GM12878 (cell line): ENCODE results near the gene PADI2. TPM values are rescaled to one million over a fixed set of nuclear protein-coding genes. Genes with fewer than 3 reads are reported as not detected.

ENCODE experiments used
- ATAC-seq: fragments of 200-7000 bp; cut with Tn5 transposase; 3 replicates; pipeline ENCODE4 v1.9.1; 2020; ENCODE audit warnings: mild to moderate bottlenecking, moderate library complexity
- BruUV-seq: library from RNA; stranded (reverse); fragments of 400-500 nt; replicated peaks from 2 replicates; lab custom pipeline; 2021; lab: Mats Ljungman, UMichigan
- CTCF ChIA-PET: fragments of 300-600 bp; sonication (Branson Sonifier 250); formaldehyde crosslinking; extraction: SDS; loops from one replicate; lab custom pipeline; 2021; ENCODE audit warnings: inconsistent platforms; lab: Yijun Ruan, JAX
- POLR2A ChIA-PET: fragments of 350-600 bp; formaldehyde crosslinking; extraction: SDS; loops from one replicate; lab custom pipeline; 2021; ENCODE audit warnings: inconsistent platforms; lab: Charles Lee
- RAD21 ChIA-PET: fragments of 300-600 bp; sonication (Branson Sonifier 250); formaldehyde crosslinking; loops from one replicate; lab custom pipeline; 2023; ENCODE audit warnings: antibody characterized with exemption; ENCODE audit not compliant: unreplicated experiment; lab: Charles Lee
- SMC1A ChIA-PET: fragments of 300-600 bp; sonication (Branson Sonifier 250); formaldehyde crosslinking; loops from one replicate; lab custom pipeline; 2023; ENCODE audit not compliant: unreplicated experiment, uncharacterized antibody; lab: Charles Lee
- DNase-seq: peaks from one replicate; pipeline ENCODE4 v3.0.0-alpha.2; 2011; ENCODE audit warnings: low read depth, low spot score
- FAIRE-seq: peaks from 3 replicates; lab custom pipeline; 2011; peaks lifted over from hg19 to GRCh38; lab: Jason Lieb, UNC
- H2AFZ ChIP-seq: 2 replicates; pipeline ENCODE4 v1.6.0; 2011; ENCODE audit warnings: low read depth, low read length, control low read depth; ENCODE audit not compliant: control insufficient read depth
- H3K27ac ChIP-seq: 2 replicates; pipeline ENCODE4 v1.5.1; 2011; ENCODE audit warnings: control low read depth; ENCODE audit not compliant: control insufficient read depth, insufficient read depth
- H3K27me3 ChIP-seq, 2 experiments: replicated peaks in 1 of 2; 2 replicates each; pipeline versions ENCODE4 v1.6.0 to v1.6.1; 2011; ENCODE audit warnings: low read length in 1 of 2; ENCODE audit not compliant: control insufficient read depth in 2 of 2, insufficient read depth in 2 of 2
- H3K36me3 ChIP-seq, 2 experiments: 2 replicates each; pipeline ENCODE4 v1.5.1; 2011; ENCODE audit warnings: low read length in 1 of 2; ENCODE audit not compliant: control insufficient read depth in 2 of 2, insufficient read depth in 2 of 2
- H3K4me1 ChIP-seq: 2 replicates; pipeline ENCODE4 v1.6.1; 2011; ENCODE audit warnings: mild to moderate bottlenecking, low read length, moderate library complexity, mixed read lengths; ENCODE audit not compliant: control insufficient read depth, insufficient read depth
- H3K4me2 ChIP-seq: 2 replicates; pipeline ENCODE4 v1.6.0; 2011; ENCODE audit warnings: control low read depth; ENCODE audit not compliant: control insufficient read depth, insufficient read depth
- H3K4me3 ChIP-seq: fragments of 200-600 bp; sonication (generic); 2 replicates; pipeline ENCODE4 v1.5.1; 2016
- H3K79me2 ChIP-seq: 2 replicates; pipeline ENCODE4 v1.6.0; 2011; ENCODE audit warnings: low read length; ENCODE audit not compliant: control insufficient read depth, insufficient read depth
- H3K9ac ChIP-seq: 2 replicates; pipeline ENCODE4 v1.8.0; 2011; ENCODE audit warnings: low read length, control low read depth, mixed read lengths; ENCODE audit not compliant: control insufficient read depth, insufficient read depth
- H3K9me3 ChIP-seq: replicated peaks from 3 replicates; pipeline ENCODE4 v1.5.1; 2011; ENCODE audit warnings: mild to moderate bottlenecking, low read length; ENCODE audit not compliant: control insufficient read depth, insufficient read depth
- H4K20me1 ChIP-seq: 2 replicates; pipeline ENCODE4 v1.6.0; 2011; ENCODE audit not compliant: control insufficient read depth, insufficient read depth
- EP300 ChIP-seq, 2 experiments: fragments of 150-350 bp in 1 of 2; IDR thresholded peaks; 2 replicates each; pipeline ENCODE4 v1.6.1; 2011 to 2012; ENCODE audit warnings: low read depth in 2 of 2, low read length in 2 of 2, borderline replicate concordance in 1 of 2, improper control_type of control experiment in 1 of 2, inconsistent platforms in 1 of 2; ENCODE audit not compliant: control insufficient read depth in 1 of 2
- LARP7 ChIP-seq: fragments of 450-650 bp; IDR thresholded peaks from 2 replicates; pipeline ENCODE4 v1.6.1; 2017; ENCODE audit warnings: mild to moderate bottlenecking
- MXI1 ChIP-seq: fragments of 150-350 bp; IDR thresholded peaks from 2 replicates; pipeline ENCODE4 v1.6.1; 2011; ENCODE audit warnings: low read depth, mild to moderate bottlenecking, inconsistent platforms, low read length, improper control_type of control experiment
- whole genome bisulfite sequencing: methylation state at CpG from one replicate; pipeline ENCODE4 v1.1.6; 2016; ENCODE audit warnings: low lambda C conversion rate; ENCODE audit not compliant: insufficient replicate concordance, insufficient coverage; ENCODE audit errors: missing lambda C conversion rate; 5-methylcytosine and 5-hydroxymethylcytosine counted together
- in situ Hi-C: fragments of 300-500 bp; cut with MboI; formaldehyde crosslinking; loops from 9 replicates; pipeline ENCODE4 v1.14.3; 2018; ENCODE audit warnings: mixed read lengths
- intact Hi-C: fragments of 100-400 bp; cut with micrococcal nuclease; formaldehyde crosslinking; loops from one replicate; pipeline ENCODE4 v1.14.2; 2022; ENCODE audit not compliant: unreplicated experiment
- polyA plus RNA-seq, 11 experiments: library from polyadenylated mRNA; depleted of rRNA in 4 of 11; unstranded in 6 of 11; stranded (reverse) in 5 of 11; fragments of >200 nt; fragmentation: Nextera tagmentation in 4 of 11; fragmentation: Illumina TruSeq in 1 of 11; extraction: Ambion mirVana in 4 of 11; extraction: Trizol in 1 of 11; gene quantifications; 1 replicate in 1 of 11; 2 replicates in 10 of 11; pipeline versions ENCODE4 v1.2.1 to v1.2.3, GENCODE V29; 2011 to 2016; ENCODE audit warnings: inconsistent platforms in 2 of 11, missing spikeins in 2 of 11, low read depth in 1 of 11
- total RNA-seq, 4 experiments: library from RNA; depleted of rRNA in 3 of 4; stranded (reverse); fragments of >200 nt in 3 of 4; fragmentation: Illumina TruSeq in 1 of 4; extraction: Trizol in 1 of 4; gene quantifications; 2 replicates each; pipeline versions ENCODE4 v1.2.1 to v1.2.3, GENCODE V29; 2013 to 2021
- TF ChIP-seq, protein P1 (sequence below): fragments of 450-650 bp; IDR thresholded peaks from 2 replicates; pipeline ENCODE4 v1.6.1; 2016; ENCODE audit warnings: mild to moderate bottlenecking, moderate library complexity, borderline replicate concordance
- TF ChIP-seq, protein P2 (sequence below): fragments of 450-650 bp; IDR thresholded peaks from 2 replicates; pipeline ENCODE4 v1.6.1; 2017; ENCODE audit warnings: antibody characterized with exemption, mild to moderate bottlenecking, moderate library complexity

The PADI2 gene
- total and polyA plus RNA-seq, 10 of the 15 experiments (the other 5 are each of a cell fraction or from before 2014, with no cell fraction given) = 0.05 to 3.0 (median 0.10) TPM; not detected in 1

DNA sequence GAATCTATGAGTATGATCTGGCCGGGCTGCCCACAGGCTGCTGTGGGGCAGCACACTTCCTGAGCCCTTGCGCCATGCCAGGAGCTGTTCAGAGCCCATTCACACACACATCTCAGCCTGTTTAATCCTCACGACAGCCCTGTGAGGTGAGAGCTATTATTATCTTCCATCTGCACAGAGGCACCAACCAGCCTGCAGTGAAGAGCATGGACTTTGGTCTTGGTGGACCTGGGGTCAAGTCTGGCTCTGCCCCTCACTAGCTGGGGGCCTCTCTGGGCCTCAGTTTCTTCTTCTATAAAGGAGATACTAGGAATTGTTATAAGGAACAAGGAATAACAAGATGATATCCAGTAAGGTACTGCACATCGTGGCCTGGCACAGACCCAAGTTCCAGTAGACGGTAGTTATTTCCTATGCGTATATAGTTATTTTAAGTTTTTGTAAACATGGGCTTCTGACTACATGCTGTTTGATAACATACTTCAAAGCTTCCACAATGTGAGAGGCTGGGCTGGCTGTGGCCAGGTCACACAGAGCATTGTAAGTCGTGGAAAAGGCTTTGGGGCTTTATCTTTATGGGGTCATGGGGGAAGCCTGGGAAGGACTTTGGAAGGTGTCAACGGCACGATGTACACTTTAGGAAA lies 3.4 kb upstream of the PADI2 start (continued):
- TF ChIP-seq, protein P1, sequence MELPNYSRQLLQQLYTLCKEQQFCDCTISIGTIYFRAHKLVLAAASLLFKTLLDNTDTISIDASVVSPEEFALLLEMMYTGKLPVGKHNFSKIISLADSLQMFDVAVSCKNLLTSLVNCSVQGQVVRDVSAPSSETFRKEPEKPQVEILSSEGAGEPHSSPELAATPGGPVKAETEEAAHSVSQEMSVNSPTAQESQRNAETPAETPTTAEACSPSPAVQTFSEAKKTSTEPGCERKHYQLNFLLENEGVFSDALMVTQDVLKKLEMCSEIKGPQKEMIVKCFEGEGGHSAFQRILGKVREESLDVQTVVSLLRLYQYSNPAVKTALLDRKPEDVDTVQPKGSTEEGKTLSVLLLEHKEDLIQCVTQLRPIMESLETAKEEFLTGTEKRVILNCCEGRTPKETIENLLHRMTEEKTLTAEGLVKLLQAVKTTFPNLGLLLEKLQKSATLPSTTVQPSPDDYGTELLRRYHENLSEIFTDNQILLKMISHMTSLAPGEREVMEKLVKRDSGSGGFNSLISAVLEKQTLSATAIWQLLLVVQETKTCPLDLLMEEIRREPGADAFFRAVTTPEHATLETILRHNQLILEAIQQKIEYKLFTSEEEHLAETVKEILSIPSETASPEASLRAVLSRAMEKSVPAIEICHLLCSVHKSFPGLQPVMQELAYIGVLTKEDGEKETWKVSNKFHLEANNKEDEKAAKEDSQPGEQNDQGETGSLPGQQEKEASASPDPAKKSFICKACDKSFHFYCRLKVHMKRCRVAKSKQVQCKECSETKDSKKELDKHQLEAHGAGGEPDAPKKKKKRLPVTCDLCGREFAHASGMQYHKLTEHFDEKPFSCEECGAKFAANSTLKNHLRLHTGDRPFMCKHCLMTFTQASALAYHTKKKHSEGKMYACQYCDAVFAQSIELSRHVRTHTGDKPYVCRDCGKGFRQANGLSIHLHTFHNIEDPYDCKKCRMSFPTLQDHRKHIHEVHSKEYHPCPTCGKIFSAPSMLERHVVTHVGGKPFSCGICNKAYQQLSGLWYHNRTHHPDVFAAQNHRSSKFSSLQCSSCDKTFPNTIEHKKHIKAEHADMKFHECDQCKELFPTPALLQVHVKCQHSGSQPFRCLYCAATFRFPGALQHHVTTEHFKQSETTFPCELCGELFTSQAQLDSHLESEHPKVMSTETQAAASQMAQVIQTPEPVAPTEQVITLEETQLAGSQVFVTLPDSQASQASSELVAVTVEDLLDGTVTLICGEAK = no peak

DNA sequence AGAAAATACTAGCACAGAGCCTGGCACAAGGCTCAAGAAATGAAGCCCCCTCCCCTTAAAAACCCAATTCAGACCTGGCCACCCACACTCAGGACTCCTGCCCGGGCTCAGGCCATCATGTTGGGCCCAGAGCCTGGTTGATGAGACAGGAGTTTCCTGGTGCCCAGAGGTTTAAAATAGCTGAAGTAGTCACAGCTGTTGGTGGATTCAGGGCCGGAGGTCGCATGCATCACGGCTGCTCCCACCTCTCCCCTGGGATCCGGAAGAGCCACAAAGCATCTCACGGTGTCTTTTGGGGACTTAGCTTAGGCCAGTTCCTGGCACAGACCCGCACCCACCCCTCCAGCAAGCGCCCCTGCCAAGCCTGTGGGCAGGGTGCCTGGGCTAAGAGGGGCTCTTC lies 2.6 kb upstream of the PADI2 start:
- peaks cover 9 to 11% of the 10 kb centered on the region in 2 experiments; a peak in 3 of 4 replicates for H3K27me3 ChIP-seq
- intact Hi-C loops = no loop called here
- no peaks in the 10 kb centered on the region for H3K79me2 ChIP-seq
- no peak overlapping the region for H3K9ac ChIP-seq
- TF ChIP-seq, protein P2, sequence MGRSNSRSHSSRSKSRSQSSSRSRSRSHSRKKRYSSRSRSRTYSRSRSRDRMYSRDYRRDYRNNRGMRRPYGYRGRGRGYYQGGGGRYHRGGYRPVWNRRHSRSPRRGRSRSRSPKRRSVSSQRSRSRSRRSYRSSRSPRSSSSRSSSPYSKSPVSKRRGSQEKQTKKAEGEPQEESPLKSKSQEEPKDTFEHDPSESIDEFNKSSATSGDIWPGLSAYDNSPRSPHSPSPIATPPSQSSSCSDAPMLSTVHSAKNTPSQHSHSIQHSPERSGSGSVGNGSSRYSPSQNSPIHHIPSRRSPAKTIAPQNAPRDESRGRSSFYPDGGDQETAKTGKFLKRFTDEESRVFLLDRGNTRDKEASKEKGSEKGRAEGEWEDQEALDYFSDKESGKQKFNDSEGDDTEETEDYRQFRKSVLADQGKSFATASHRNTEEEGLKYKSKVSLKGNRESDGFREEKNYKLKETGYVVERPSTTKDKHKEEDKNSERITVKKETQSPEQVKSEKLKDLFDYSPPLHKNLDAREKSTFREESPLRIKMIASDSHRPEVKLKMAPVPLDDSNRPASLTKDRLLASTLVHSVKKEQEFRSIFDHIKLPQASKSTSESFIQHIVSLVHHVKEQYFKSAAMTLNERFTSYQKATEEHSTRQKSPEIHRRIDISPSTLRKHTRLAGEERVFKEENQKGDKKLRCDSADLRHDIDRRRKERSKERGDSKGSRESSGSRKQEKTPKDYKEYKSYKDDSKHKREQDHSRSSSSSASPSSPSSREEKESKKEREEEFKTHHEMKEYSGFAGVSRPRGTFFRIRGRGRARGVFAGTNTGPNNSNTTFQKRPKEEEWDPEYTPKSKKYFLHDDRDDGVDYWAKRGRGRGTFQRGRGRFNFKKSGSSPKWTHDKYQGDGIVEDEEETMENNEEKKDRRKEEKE = no peak
- TF ChIP-seq MXI1 = no peak
- TF ChIP-seq EP300 (IDR thresholded peaks at IDR 0.05; ENCODE audit: borderline replicate concordance in 1 of 2, control insufficient read depth in 1 of 2, low read depth in 2 of 2, low read length in 2 of 2) = no peak
- no peak for TF ChIP-seq LARP7
- TF ChIP-seq, all 136 proteins: peak for 0
- Histone ChIP-seq H3K4me3 (no peak overlapping the region), H3K27ac (no peak overlapping the region), H3K36me3 (no peaks in the 10 kb centered on the region), H2AFZ (no peak overlapping the region), H3K4me1 (peaks cover 8% of the 10 kb centered on the region), H4K20me1 (no peaks in the 10 kb centered on the region), H3K9me3 (no peaks in the 10 kb centered on the region), H3K4me2 (no peak overlapping the region)
- ATAC-seq = no peak
- SMC1A ChIA-PET = interaction anchor here (1.0 to 12.4 kb wide), 13 partner anchors 16 to 214 kb away, joined by 3 to 236 read pairs (median 5); no protein-coding TSS in a partner anchor
- CTCF ChIA-PET = interaction anchor here (0.6 to 12.1 kb wide), 13 partner anchors 8 to 356 kb away, joined by 3 to 315 read pairs (median 4); no protein-coding TSS in a partner anchor
- in situ Hi-C loops = no loop called here
- no peak for FAIRE-seq
- RAD21 ChIA-PET = interaction anchor here (0.7 to 9.7 kb wide), 16 partner anchors 10 to 154 kb away, joined by 3 to 186 read pairs (median 5); no protein-coding TSS in a partner anchor
- POLR2A ChIA-PET = interaction anchor here (0.6 to 3.9 kb wide), 9 partner anchors 8 to 86 kb away, joined by 3 to 23 read pairs (median 3); no protein-coding TSS in a partner anchor
- no TSS peak for BruUV-seq
- DNase-seq = no peak
- WGBS = 40% methylated on average over 8 of the region's 8 CpGs
